Neutrophil (primary cell): ENCODE data around the gene KLHL1.
"Not testable (repeated sequence)": the region's sequence is repeated elsewhere in the genome, so short reads cannot be mapped to it uniquely, and the experiment has no call there.

ENCODE experiments used
- H3K27ac ChIP-seq: fragments of 200-600 bp; sonication (generic); 2 replicates; pipeline ENCODE4 v1.5.1; 2016; ENCODE audit warnings: mild to moderate bottlenecking, moderate library complexity
- H3K27me3 ChIP-seq: fragments of 200-600 bp; sonication (generic); 2 replicates; pipeline ENCODE4 v1.6.0; 2016; ENCODE audit warnings: mild to moderate bottlenecking
- H3K36me3 ChIP-seq: fragments of 200-600 bp; sonication (generic); 2 replicates; pipeline ENCODE4 v1.5.1; 2017
- H3K4me1 ChIP-seq, 2 experiments: fragments of 200-600 bp in 1 of 2; sonication (generic) in 1 of 2; 1 replicate in 1 of 2; 2 replicates in 1 of 2; pipeline versions ENCODE4 v1.5.1 to v1.6.1; 2013 to 2016; ENCODE audit warnings: low read depth in 1 of 2, low read length in 1 of 2, mild to moderate bottlenecking in 1 of 2, moderate library complexity in 1 of 2; ENCODE audit not compliant: control insufficient read depth in 1 of 2, insufficient read depth in 1 of 2
- H3K4me3 ChIP-seq, 2 experiments: fragments of 200-600 bp in 1 of 2; sonication (generic) in 1 of 2; 1 replicate in 1 of 2; 2 replicates in 1 of 2; pipeline ENCODE4 v1.5.1; 2013 to 2016; ENCODE audit warnings: low read depth in 1 of 2, low read length in 1 of 2, mild to moderate bottlenecking in 1 of 2, moderate library complexity in 1 of 2
- H3K9me3 ChIP-seq: fragments of 200-600 bp; sonication (generic); 2 replicates; pipeline ENCODE4 v1.5.1; 2016
- CTCF ChIP-seq: fragments of 200-600 bp; sonication (generic); IDR thresholded peaks from 2 replicates; pipeline ENCODE4 v1.5.1; 2016; ENCODE audit warnings: antibody characterized with exemption

KLHL1 gene

GRCh38 chr13:70108356-70109105 lies at the start of gene KLHL1:
Gene KLHL1 (minus strand): TSS chr13:70108452. CDS start chr13:70107699, 753 bp downstream.
- Histone ChIP-seq H3K36me3 (no peaks in the 10 kb centered on the region), H3K27me3 (peaks cover 24% of the 10 kb centered on the region), H3K4me1 (no peaks in the 10 kb centered on the region), H3K4me3 (no peak within 1 kb of the TSS), H3K9me3 (no peaks in the 10 kb centered on the region), H3K27ac (no peak within 1 kb of the TSS)
- no peak for TF ChIP-seq CTCF

GRCh38 chr13:70142658-70143057 lies 34.4 kb upstream of the KLHL1 start:
- not testable (repeated sequence) for H3K27ac ChIP-seq, H3K4me3 ChIP-seq, H3K4me1 ChIP-seq, H3K9me3 ChIP-seq, H3K36me3 ChIP-seq, H3K27me3 ChIP-seq

GRCh38 chr13:70128098-70128497 lies 19.8 kb upstream of the KLHL1 start:
- Histone ChIP-seq H3K27ac (no peak overlapping the region), H3K36me3 (no peaks in the 10 kb centered on the region), H3K9me3 (no peaks in the 10 kb centered on the region), H3K4me3 (no peak overlapping the region), H3K27me3 (no peaks in the 10 kb centered on the region), H3K4me1 (no peaks in the 10 kb centered on the region)
- no peak for TF ChIP-seq CTCF

- no peak for TF ChIP-seq CTCF
Measured at GRCh38 chr13:70125693-70126092, 17.4 kb upstream of the KLHL1 start.

GRCh38 chr13:70117338-70117905 lies 9.2 kb upstream of the KLHL1 start:
- no peaks in the 10 kb centered on the region for H3K4me1 ChIP-seq
- TF ChIP-seq CTCF = no peak
- no peaks in the 10 kb centered on the region for H3K27me3 ChIP-seq
- H3K4me3 ChIP-seq = no peak overlapping the region
- H3K9me3 ChIP-seq = no peaks in the 10 kb centered on the region
- H3K36me3 ChIP-seq = no peaks in the 10 kb centered on the region
- no peak overlapping the region for H3K27ac ChIP-seq

More at GRCh38 chr13:70125693-70126092, 17.4 kb upstream of the KLHL1 start:
- Histone ChIP-seq H3K36me3 (no peaks in the 10 kb centered on the region), H3K9me3 (no peaks in the 10 kb centered on the region), H3K27ac (no peak overlapping the region), H3K4me3 (no peak overlapping the region), H3K27me3 (no peaks in the 10 kb centered on the region), H3K4me1 (no peaks in the 10 kb centered on the region)

- H3K4me1 ChIP-seq = no peaks in the 10 kb centered on the region
- H3K27ac ChIP-seq = no peak within 1 kb of the TSS
- no peak for TF ChIP-seq CTCF
- H3K4me3 ChIP-seq = no peak within 1 kb of the TSS
- no peaks in the 10 kb centered on the region for H3K9me3 ChIP-seq
- no peaks in the 10 kb centered on the region for H3K36me3 ChIP-seq
- H3K27me3 ChIP-seq = peaks cover 24% of the 10 kb centered on the region
Measured at GRCh38 chr13:70107498-70108281, 562 bp downstream of the KLHL1 start, which contains the start of gene ATXN8OS. Gene ATXN8OS (plus strand): TSS chr13:70107826.
